ENCODE measurements around the gene NPAS3. TPM values are rescaled to one million over a fixed set of nuclear protein-coding genes. Genes with fewer than 3 reads are reported as not detected.
A peak's percentile ranks its signal among the peaks of the same experiment; 100 is the strongest.

NPAS3 gene
- total RNA-seq, 3 donors from 2014 or later = 0.26 TPM; not detected in 2

GRCh38 chr14:33836900-33837577, 898.4 kb downstream of the NPAS3 start:
- ATAC-seq = no peak
- DNase-seq = no peak

GRCh38 chr14:33837943-33838683, 899.4 kb downstream of the NPAS3 start:
- peaks cover 3% of the 10 kb centered on the region for H3K4me1 Mint-ChIP-seq (ENCODE audit: low read depth)
- no peak for ATAC-seq
- no peaks in the 10 kb centered on the region for H3K9me3 Mint-ChIP-seq
- H3K36me3 Mint-ChIP-seq (ENCODE audit: insufficient read depth) = no peaks in the 10 kb centered on the region
- no peaks in the 10 kb centered on the region for H3K27me3 Mint-ChIP-seq (ENCODE audit: low read depth)
- no peak for DNase-seq
- H3K4me3 Mint-ChIP-seq = no peak overlapping the region

More at GRCh38 chr14:33836900-33837577, 898.4 kb downstream of the NPAS3 start:
- no peaks in the 10 kb centered on the region for H3K27me3 Mint-ChIP-seq (ENCODE audit: low read depth)
- H3K9me3 Mint-ChIP-seq = no peaks in the 10 kb centered on the region
- H3K4me3 Mint-ChIP-seq = no peak overlapping the region
- H3K4me1 Mint-ChIP-seq (ENCODE audit: low read depth) = peaks cover 3% of the 10 kb centered on the region
- H3K36me3 Mint-ChIP-seq (ENCODE audit: insufficient read depth) = no peaks in the 10 kb centered on the region

- no peaks in the 10 kb centered on the region for H3K27me3 Mint-ChIP-seq (ENCODE audit: low read depth)
- H3K36me3 Mint-ChIP-seq (ENCODE audit: insufficient read depth) = no peaks in the 10 kb centered on the region
- H3K9me3 Mint-ChIP-seq = no peaks in the 10 kb centered on the region
- peaks cover 3% of the 10 kb centered on the region for H3K4me1 Mint-ChIP-seq (ENCODE audit: low read depth)
- DNase-seq (peak; percentile 34), ATAC-seq (no peak)
- H3K4me3 Mint-ChIP-seq = no peak overlapping the region
Measured at GRCh38 chr14:33839193-33840076, 900.8 kb downstream of the NPAS3 start.

- peaks cover 3% of the 10 kb centered on the region for H3K4me1 Mint-ChIP-seq (ENCODE audit: low read depth)
- no peak for ATAC-seq
- no peaks in the 10 kb centered on the region for H3K9me3 Mint-ChIP-seq
- no peaks in the 10 kb centered on the region for H3K36me3 Mint-ChIP-seq (ENCODE audit: insufficient read depth)
- no peaks in the 10 kb centered on the region for H3K27me3 Mint-ChIP-seq (ENCODE audit: low read depth)
- DNase-seq = no peak
- no peak overlapping the region for H3K4me3 Mint-ChIP-seq
Measured at GRCh38 chr14:33840797-33841196, 902.1 kb downstream of the NPAS3 start.

GRCh38 chr14:33842299-33842698, 903.6 kb downstream of the NPAS3 start:
- Mint-ChIP-seq H3K4me3 (no peak overlapping the region), H3K36me3 (ENCODE audit: insufficient read depth) (no peaks in the 10 kb centered on the region)

GRCh38 chr14:33844118-33844517, 905.4 kb downstream of the NPAS3 start:
- Mint-ChIP-seq H3K4me3 (no peak overlapping the region), H3K9me3 (no peaks in the 10 kb centered on the region), H3K27me3 (ENCODE audit: low read depth) (no peaks in the 10 kb centered on the region), H3K36me3 (ENCODE audit: insufficient read depth) (no peaks in the 10 kb centered on the region), H3K4me1 (ENCODE audit: low read depth) (peaks cover 3% of the 10 kb centered on the region)
- ATAC-seq (no peak), DNase-seq (no peak)

More at GRCh38 chr14:33842299-33842698, 903.6 kb downstream of the NPAS3 start:
- H3K4me1 Mint-ChIP-seq (ENCODE audit: low read depth) = peaks cover 3% of the 10 kb centered on the region
- no peak for DNase-seq
- H3K9me3 Mint-ChIP-seq = no peaks in the 10 kb centered on the region
- H3K27me3 Mint-ChIP-seq (ENCODE audit: low read depth) = no peaks in the 10 kb centered on the region
- no peak for ATAC-seq

GRCh38 chr14:33846100-33846824, 907.6 kb downstream of the NPAS3 start:
- Mint-ChIP-seq H3K27me3 (ENCODE audit: low read depth) (no peaks in the 10 kb centered on the region), H3K4me1 (ENCODE audit: low read depth) (no peaks in the 10 kb centered on the region), H3K9me3 (no peaks in the 10 kb centered on the region), H3K4me3 (no peak overlapping the region), H3K36me3 (ENCODE audit: insufficient read depth) (no peaks in the 10 kb centered on the region)
- no peak for ATAC-seq
- DNase-seq = no peak

GRCh38 chr14:33847066-33847465, 908.4 kb downstream of the NPAS3 start:
- H3K27me3 Mint-ChIP-seq (ENCODE audit: low read depth) = no peaks in the 10 kb centered on the region
- DNase-seq = no peak
- H3K36me3 Mint-ChIP-seq (ENCODE audit: insufficient read depth) = no peaks in the 10 kb centered on the region
- no peaks in the 10 kb centered on the region for H3K9me3 Mint-ChIP-seq
- no peak for ATAC-seq
- no peak overlapping the region for H3K4me3 Mint-ChIP-seq
- H3K4me1 Mint-ChIP-seq (ENCODE audit: low read depth) = no peaks in the 10 kb centered on the region

GRCh38 chr14:33848009-33848408, 909.3 kb downstream of the NPAS3 start:
- no peaks in the 10 kb centered on the region for H3K4me1 Mint-ChIP-seq (ENCODE audit: low read depth)
- H3K27me3 Mint-ChIP-seq (ENCODE audit: low read depth) = no peaks in the 10 kb centered on the region
- no peaks in the 10 kb centered on the region for H3K36me3 Mint-ChIP-seq (ENCODE audit: insufficient read depth)
- no peak overlapping the region for H3K4me3 Mint-ChIP-seq
- no peaks in the 10 kb centered on the region for H3K9me3 Mint-ChIP-seq
- no peak for DNase-seq
- ATAC-seq = no peak

GRCh38 chr14:33848706-33849454, 910.2 kb downstream of the NPAS3 start:
- DNase-seq = no peak
- Mint-ChIP-seq H3K4me1 (ENCODE audit: low read depth) (no peaks in the 10 kb centered on the region), H3K9me3 (no peaks in the 10 kb centered on the region), H3K4me3 (no peak overlapping the region), H3K27me3 (ENCODE audit: low read depth) (no peaks in the 10 kb centered on the region), H3K36me3 (ENCODE audit: insufficient read depth) (no peaks in the 10 kb centered on the region)
- no peak for ATAC-seq

GRCh38 chr14:33849455-33849801, 910.7 kb downstream of the NPAS3 start:
- Mint-ChIP-seq H3K4me1 (ENCODE audit: low read depth) (no peaks in the 10 kb centered on the region), H3K9me3 (no peaks in the 10 kb centered on the region), H3K36me3 (ENCODE audit: insufficient read depth) (no peaks in the 10 kb centered on the region), H3K27me3 (ENCODE audit: low read depth) (no peaks in the 10 kb centered on the region), H3K4me3 (no peak overlapping the region)
- ATAC-seq = no peak
- no peak for DNase-seq

GRCh38 chr14:33850826-33851225, 912.1 kb downstream of the NPAS3 start:
- Mint-ChIP-seq H3K27me3 (ENCODE audit: low read depth) (no peaks in the 10 kb centered on the region), H3K4me1 (ENCODE audit: low read depth) (no peaks in the 10 kb centered on the region), H3K9me3 (no peaks in the 10 kb centered on the region), H3K4me3 (no peak overlapping the region), H3K36me3 (ENCODE audit: insufficient read depth) (no peaks in the 10 kb centered on the region)
- DNase-seq = no peak
- ATAC-seq = no peak

GRCh38 chr14:33851366-33851765, 912.7 kb downstream of the NPAS3 start:
- Mint-ChIP-seq H3K4me3 (no peak overlapping the region), H3K9me3 (no peaks in the 10 kb centered on the region), H3K36me3 (ENCODE audit: insufficient read depth) (no peaks in the 10 kb centered on the region), H3K27me3 (ENCODE audit: low read depth) (no peaks in the 10 kb centered on the region), H3K4me1 (ENCODE audit: low read depth) (no peaks in the 10 kb centered on the region)
- ATAC-seq (no peak), DNase-seq (no peak)

Measured in activated T-cell treated with anti-CD3 and anti-CD28 coated beads, Interleukin-2, amount 50 U/mL, for 4 hours (primary cell).